Right cardiac atrium (tissue), 5 donors: ENCODE data around the gene ZNF74. TPM values are rescaled to one million over a fixed set of nuclear protein-coding genes. Genes with fewer than 3 reads are reported as not detected.
A peak's percentile ranks its signal among the peaks of the same experiment; 100 is the strongest.

Experiments used
- ATAC-seq, 2 donors: fragments of 200-7000 bp; cut with Tn5 transposase; one replicate each; pipeline versions ENCODE4 v1.8.0 to v1.9.1; 2020; ENCODE audit warnings: moderate library complexity in 2 of 2, mild to moderate bottlenecking in 1 of 2
- DNase-seq, 3 donors: peaks; one replicate each; pipeline ENCODE4 v3.0.0-alpha.2; 2020
- H3K27ac ChIP-seq: one replicate; pipeline ENCODE4 v1.5.1; 2013; ENCODE audit warnings: mild to moderate bottlenecking, low read length, control low read depth, moderate library complexity
- H3K27me3 ChIP-seq: one replicate; pipeline ENCODE4 v1.6.1; 2013; ENCODE audit not compliant: control insufficient read depth, insufficient read depth
- H3K4me1 ChIP-seq: one replicate; pipeline ENCODE4 v1.6.1; 2013; ENCODE audit warnings: low read length; ENCODE audit not compliant: control insufficient read depth, insufficient read depth
- H3K4me3 ChIP-seq: one replicate; pipeline ENCODE4 v1.5.1; 2013; ENCODE audit warnings: low read length, control low read depth
- H3K9me3 ChIP-seq: one replicate; pipeline ENCODE4 v1.6.1; 2013; ENCODE audit warnings: low read length; ENCODE audit not compliant: control insufficient read depth
- WGBS: extraction: QIAGEN DNeasy Blood & Tissue Kit; methylation state at CpG from one replicate; pipeline ENCODE4 v1.1.7; 2013; 5-methylcytosine and 5-hydroxymethylcytosine counted together
- intact Hi-C, 4 donors: fragments of 100-400 bp; cut with DNase I; formaldehyde crosslinking; loops; one replicate each; pipeline versions ENCODE4 v1.11.0 to v1.14.0; 2022 to 2023
- polyA plus RNA-seq: library from polyadenylated mRNA; stranded (reverse); fragments of 200-250 nt; gene quantifications from one replicate; pipeline ENCODE4 v1.2.3, GENCODE V29; 2013
- total RNA-seq, 4 donors: library from RNA; stranded (reverse); fragmentation: NEBNext Ultra II Directional; extraction: Animal tissue kit (Norgen Biotek cat#: 25700); gene quantifications; one replicate each; pipeline ENCODE4 v1.2.1, GENCODE V29; 2021
- donor health status: healthy with polysubstance abuse.
- donor health status: DM: no; HTN: yes; CAD: no.
- donor health status: DM: no; HTN: no; CAD: no.
- donor health status: DM: no; HTN: yes; CAD: no; lungs with severe emphysema.
- donor health status: DM: yes; HTN: yes; CAD: no.

ZNF74 gene
- total and polyA plus RNA-seq, 5 donors: 3.5 to 6.5 (median 5.7) TPM

DNA sequence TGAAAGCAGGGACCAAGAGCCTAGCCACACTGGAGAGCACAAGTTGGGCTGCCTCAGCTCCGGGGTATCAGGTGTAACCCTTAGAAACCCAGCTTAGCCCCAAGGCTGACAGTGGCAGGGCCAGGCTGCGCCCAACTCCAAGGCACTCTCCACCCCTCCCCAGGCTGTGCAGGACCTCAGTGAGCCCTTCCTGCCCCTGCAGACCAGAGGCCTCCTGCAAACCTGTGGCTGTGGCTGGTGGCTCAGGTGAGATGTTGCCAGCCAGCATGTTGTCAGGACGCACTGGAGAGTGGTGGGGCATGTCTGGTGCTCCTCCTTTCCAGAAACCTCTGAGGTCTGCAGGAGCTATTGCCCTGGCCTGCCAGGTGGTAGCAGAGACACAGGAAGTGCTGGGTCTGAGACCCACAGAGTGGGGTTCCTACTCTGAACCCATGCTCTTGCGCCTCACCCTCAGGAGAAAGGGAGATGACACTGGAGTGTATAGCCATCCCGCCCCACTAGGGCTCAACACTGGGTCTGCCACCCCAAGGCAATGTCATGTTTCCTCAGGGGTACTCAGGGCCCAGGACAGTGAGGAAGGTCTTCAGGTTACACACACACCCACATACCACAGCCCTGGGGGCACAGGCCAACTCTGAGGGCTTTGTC, 46.1 kb downstream of the ZNF74 start:
- no peaks in the 10 kb centered on the region for H3K4me1 ChIP-seq
- no peaks in the 10 kb centered on the region for H3K9me3 ChIP-seq
- no peak for ATAC-seq
- no peaks in the 10 kb centered on the region for H3K27me3 ChIP-seq
- peak in 1 of 3 donors; percentile 14 for DNase-seq
- intact Hi-C loops: loop anchor here in 1 of 4 donors (10.0 kb wide), 1 partner anchor 55 kb away; the partner anchor contains the start of gene KLHL22
- WGBS: 91% methylated on average over 5 of the region's 5 CpGs
- no peak overlapping the region for H3K4me3 ChIP-seq
- H3K27ac ChIP-seq: no peak overlapping the region

DNA sequence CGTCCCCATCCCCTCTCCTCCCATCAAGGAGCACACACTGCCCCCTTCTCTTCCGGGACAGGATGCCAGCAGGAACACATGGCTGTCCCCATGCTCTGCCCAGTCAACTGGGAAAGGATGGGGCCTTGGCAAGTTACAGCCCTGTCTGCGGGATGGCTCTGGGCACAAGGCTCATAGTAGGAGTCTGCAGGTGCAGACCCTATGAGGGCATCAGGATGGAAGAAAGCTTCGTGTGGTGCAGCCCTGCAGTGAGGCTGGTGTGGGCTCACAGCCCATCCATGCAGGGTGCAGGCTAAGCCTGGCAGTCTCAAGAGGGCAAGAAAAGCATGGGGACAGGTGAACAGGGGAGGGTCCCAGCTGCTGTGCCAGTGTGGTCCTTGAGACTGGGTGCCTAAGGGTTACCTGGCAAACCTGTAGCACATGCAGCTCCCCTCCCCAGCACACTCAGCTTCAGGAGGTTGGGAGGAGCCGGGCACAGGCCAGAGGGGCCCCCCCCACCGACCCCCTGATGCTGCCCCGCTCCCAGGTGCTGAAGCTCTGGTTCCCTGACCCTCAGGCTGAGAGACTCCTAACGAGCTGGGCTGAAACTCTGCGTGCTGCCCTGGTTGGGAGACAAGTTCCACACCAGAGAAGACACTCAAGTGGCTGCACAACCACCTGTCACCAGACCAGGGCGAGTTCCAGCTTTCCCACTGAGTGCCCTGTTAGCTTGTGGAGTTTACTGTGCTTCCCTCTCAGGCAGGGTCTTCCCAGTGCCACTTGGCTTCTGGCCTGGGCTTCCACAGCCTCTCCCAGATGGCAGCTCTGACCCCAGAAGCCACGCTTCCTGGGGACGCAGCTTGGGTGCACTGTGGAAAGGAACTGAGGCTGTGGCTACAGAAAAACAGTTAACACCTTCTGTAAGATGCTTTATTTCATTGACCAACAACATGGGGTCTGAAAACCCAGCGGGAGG, 47.0 kb downstream of the ZNF74 start:
- Histone ChIP-seq H3K27me3 (no peaks in the 10 kb centered on the region), H3K4me3 (no peak overlapping the region), H3K4me1 (no peaks in the 10 kb centered on the region), H3K27ac (no peak overlapping the region), H3K9me3 (no peaks in the 10 kb centered on the region)
- intact Hi-C loops: no loop called here
- peak in 1 of 3 donors; percentile 41 for DNase-seq
- no peak for ATAC-seq
- 74% methylated on average over 13 of the region's 13 CpGs for WGBS

DNA sequence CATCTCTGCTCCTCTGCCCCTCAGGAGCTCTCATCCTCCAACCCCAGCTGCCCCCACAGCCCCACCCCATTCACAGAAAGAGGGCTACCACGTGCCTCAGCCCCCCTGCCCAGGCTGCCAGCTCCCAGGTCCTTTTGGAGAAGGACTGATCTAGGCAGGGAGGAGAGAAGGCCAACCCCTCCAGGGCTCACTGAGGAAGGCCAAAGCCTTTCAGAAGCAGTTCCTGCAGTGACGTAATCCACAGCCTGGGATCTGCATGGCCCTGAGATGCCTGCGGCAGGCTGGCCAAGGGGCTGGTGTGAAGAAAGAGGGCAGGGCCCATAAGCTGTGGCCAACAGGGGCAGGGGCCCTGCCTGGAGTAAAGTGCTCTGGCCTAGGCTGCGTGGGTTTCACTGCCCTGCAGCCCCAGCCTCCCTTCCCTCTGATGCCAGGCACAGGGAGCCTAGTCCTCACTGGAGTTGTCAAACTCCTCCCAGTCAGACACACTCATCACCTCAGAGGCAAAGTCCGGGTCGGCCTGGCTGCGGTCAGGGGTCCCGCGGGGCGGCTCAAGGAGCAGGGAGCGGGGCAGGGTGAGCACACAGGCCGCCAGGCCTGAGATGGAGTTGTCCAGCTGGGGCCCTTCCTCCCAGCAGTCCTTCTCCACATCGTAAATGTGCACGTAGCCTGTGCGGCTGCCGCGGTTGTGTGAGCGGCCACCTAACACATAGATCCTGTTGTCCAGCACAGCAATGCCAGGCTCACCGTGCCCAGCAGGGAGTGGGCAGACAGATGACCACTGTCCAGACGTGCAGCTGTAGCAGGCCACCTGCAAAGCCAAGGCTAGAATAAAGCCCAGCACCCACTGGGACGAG, 47.9 kb downstream of the ZNF74 start:
- Histone ChIP-seq H3K27ac (no peak overlapping the region), H3K9me3 (no peaks in the 10 kb centered on the region), H3K4me1 (no peaks in the 10 kb centered on the region), H3K27me3 (no peaks in the 10 kb centered on the region), H3K4me3 (no peak overlapping the region)
- intact Hi-C loops: no loop called here
- WGBS: 72% methylated on average over 21 of the region's 21 CpGs
- DNase-seq (peak; percentile 66 to 85 (median 83)), ATAC-seq (peak; percentile 42 to 61)

DNA sequence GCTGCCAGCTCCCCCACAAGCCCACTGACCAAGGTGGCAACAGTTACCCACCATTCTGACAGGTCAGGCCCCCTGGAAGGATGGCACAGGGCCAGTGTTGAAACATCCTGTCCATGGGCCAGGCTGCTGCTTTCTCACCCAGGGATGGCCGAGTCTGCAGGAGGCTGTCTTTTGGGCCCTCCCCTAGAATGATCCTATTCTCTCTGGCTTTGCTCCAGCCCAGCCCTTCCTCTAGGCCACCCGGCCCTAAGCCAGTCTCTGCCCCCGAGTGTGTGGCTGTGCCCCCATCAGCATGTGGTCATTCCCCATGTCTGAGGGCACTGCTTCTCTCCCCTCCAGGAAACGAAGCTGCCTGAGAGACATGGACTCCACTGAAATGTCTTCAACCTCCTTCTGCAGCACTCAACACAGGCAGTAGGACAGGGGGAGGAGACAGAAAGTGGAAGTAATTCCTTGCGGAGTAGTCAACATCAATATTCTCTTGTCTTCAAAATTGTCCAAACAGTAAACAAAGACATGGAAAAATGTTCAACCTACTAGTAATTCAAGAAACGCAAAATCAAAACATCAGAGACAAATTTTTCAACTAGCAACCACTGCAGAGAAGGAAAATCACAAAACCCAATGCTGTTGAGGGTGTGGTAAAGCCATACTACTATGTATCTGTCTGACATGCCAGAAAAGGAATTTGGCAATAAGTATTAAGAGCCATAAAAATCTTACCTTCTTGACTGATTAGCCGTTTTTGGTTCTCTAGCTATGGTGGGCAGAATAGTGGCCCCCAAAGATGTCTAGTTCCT, 48.7 kb downstream of the ZNF74 start:
- Histone ChIP-seq H3K4me1 (no peaks in the 10 kb centered on the region), H3K9me3 (no peaks in the 10 kb centered on the region), H3K4me3 (no peak overlapping the region), H3K27me3 (no peaks in the 10 kb centered on the region), H3K27ac (no peak overlapping the region)
- 71% methylated on average over 7 of the region's 7 CpGs for whole genome bisulfite sequencing
- intact Hi-C loops: no loop called here
- no peak for ATAC-seq
- DNase-seq: peak in 2 of 3 donors; percentile 11 to 50

DNA sequence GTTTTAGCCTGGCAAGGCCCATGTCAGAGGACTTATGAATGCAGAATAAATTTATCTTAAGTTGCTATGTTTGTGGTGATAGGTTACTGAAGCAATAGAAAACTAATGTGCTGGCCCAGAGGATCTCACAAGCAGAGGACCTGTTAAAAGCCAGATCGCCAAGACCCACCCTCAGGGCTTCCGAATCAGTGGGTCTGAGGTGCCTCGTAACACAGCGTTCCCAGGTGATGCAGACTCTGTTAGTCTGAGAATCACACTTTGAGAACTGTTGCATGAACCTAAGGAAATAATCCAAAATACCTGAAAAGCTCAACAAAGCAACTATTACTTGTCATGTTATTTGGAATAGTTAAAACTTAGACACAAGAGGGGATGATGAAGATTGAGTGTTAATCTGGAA, 50.4 kb downstream of the ZNF74 start:
- H3K4me3 ChIP-seq: no peak overlapping the region
- DNase-seq: peak in 1 of 3 donors; percentile 18
- H3K27me3 ChIP-seq: no peaks in the 10 kb centered on the region
- intact Hi-C loops: no loop called here
- H3K4me1 ChIP-seq: no peaks in the 10 kb centered on the region
- H3K27ac ChIP-seq: no peak overlapping the region
- WGBS: 98% methylated on average over 4 of the region's 4 CpGs
- H3K9me3 ChIP-seq: no peaks in the 10 kb centered on the region
- no peak for ATAC-seq

DNA sequence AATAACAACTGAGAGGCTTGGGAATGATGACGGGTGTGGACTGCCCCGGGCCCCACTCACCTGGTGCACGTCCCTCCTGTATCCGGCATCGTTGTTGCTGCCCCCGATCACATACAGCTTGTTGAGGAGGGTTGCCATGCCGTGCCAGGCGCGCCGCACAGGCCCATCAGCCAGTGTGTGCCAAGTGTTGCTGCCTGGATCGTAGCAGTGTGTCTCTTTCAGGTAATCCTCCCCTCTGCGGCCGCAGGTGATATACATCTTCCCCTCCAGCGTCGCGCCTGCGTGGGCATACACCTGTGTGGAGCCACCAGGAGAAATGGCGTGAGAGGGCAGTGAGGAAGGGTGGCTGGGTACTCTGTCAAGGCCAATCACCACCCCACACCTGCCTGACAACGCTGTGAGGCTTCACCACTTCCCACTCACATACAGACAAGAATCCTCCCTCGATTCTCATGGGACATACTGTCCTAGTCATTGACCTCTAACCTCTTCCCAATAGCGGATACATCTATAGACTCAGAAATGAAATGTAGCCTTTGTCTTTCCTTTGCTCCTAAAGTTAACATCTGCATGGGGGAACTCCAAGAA, 52.5 kb downstream of the ZNF74 start:
- WGBS: 93% methylated on average over 21 of the region's 21 CpGs

DNA sequence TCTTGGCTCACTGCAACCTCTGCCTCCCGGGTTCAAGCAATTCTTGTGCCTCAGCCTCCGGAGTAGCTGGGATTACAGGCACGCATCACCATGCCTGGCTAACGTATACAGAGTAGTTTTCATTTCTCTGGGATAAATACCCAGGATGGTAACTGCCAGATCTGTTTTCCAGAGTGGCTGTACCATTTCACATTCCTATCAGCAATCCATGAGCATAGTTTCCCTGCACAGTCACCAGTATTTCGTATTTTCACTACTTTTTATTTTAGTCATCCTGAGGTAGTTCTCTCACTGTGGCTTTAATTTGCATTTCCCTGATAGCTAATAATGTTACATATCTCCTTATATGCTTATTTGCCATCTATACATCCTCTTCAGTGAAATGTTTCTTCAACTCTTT, 54.7 kb downstream of the ZNF74 start:
- Histone ChIP-seq H3K4me3 (no peak overlapping the region), H3K27me3 (no peaks in the 10 kb centered on the region), H3K27ac (no peak overlapping the region), H3K9me3 (no peaks in the 10 kb centered on the region), H3K4me1 (no peaks in the 10 kb centered on the region)
- no peak for ATAC-seq
- WGBS: 92% methylated on average over 5 of the region's 5 CpGs
- intact Hi-C loops: no loop called here
- peak in 2 of 3 donors; percentile 4 to 23 for DNase-seq

More for the DNA sequence above, 52.5 kb downstream of the ZNF74 start:
- DNase-seq (peak in 2 of 3 donors; percentile 4 to 55), ATAC-seq (no peak)
- intact Hi-C loops: no loop called here
- Histone ChIP-seq H3K27ac (no peak overlapping the region), H3K27me3 (no peaks in the 10 kb centered on the region), H3K4me3 (no peak overlapping the region), H3K4me1 (no peaks in the 10 kb centered on the region), H3K9me3 (no peaks in the 10 kb centered on the region)

DNA sequence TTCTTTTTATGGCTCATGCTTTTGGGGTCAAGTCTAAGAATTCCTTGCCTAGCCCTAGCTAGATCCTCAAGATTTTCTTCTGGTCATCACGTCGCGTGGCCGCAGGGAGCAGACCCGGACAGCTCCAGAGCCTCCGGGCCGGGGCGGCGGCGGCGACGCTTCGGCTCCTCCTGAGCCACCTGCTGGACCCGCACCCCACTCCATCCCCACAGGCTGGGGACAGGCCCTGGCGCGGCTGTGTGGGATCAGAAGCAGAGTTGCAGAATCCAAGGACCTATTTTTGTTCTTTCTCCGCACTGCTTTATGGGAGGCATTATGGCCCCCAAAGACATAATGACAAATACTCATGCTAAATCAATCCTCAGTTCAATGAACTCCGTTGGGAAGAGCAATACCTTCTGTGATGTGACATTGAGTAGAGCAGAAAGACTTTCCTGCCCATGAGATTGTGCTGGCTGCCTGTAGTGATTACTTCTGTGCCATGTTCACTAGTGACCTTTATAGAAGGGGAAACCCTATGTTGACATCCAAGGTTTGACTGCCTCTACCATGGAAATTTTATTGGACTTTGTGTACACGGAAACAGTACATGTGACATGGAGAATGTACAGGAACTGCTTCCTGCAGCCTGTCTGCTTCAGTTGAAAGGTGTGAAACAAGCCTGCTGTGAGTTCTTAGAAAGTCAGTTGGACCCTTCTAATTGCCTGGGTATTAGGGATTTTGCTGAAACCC, 56.0 kb downstream of the ZNF74 start:
- Histone ChIP-seq H3K27ac (no peak overlapping the region), H3K4me1 (no peaks in the 10 kb centered on the region), H3K27me3 (no peaks in the 10 kb centered on the region), H3K9me3 (no peaks in the 10 kb centered on the region), H3K4me3 (no peak overlapping the region)
- DNase-seq (peak in 2 of 3 donors; percentile 5 to 17), ATAC-seq (no peak)
- intact Hi-C loops: no loop called here
- WGBS: 94% methylated on average over 19 of the region's 19 CpGs

DNA sequence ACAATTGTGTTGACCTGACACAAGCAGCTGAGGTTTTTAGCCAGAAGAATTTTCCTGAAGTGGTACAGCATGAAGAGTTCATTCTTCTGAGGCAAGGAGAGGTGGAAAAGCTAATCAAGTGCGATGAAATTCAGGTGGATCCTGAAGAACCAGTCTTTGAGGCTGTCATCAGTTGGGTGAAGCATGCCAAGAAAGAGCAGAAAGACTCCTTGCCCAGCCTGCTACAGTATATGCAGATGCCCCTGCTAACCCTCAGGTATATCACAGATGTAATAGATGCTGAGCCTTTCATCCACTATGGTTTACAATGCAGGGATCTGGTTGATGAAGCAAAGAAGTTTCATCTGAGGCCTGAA, 56.6 kb downstream of the ZNF74 start:
- DNase-seq (no peak), ATAC-seq (no peak)
- H3K4me1 ChIP-seq: no peaks in the 10 kb centered on the region
- H3K4me3 ChIP-seq: no peak overlapping the region
- 98% methylated on average over 1 of the region's 1 CpG for WGBS
- no peaks in the 10 kb centered on the region for H3K9me3 ChIP-seq
- H3K27me3 ChIP-seq: no peaks in the 10 kb centered on the region
- intact Hi-C loops: no loop called here
- H3K27ac ChIP-seq: no peak overlapping the region
